Medulla oblongata (tissue), 1 donor: ENCODE measurements around the gene ASCL3.
"Not testable (repeated sequence)": the region's sequence is repeated elsewhere in the genome, so short reads cannot be mapped to it uniquely, and the experiment has no call there.

ENCODE experiments used
- DNase-seq: peaks from one replicate; pipeline ENCODE4 v3.0.0-alpha.2; 2015; ENCODE audit errors: extremely low spot score

ASCL3 gene, protein sequence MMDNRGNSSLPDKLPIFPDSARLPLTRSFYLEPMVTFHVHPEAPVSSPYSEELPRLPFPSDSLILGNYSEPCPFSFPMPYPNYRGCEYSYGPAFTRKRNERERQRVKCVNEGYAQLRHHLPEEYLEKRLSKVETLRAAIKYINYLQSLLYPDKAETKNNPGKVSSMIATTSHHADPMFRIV

GRCh38 chr11:8942518-8943066 lies at the start of gene ASCL3:
Gene ASCL3, minus strand, starts transcription at chr11:8943016. Its CDS starts 4,855 bp downstream, at chr11:8938161.
- no peak for DNase-seq

DNA sequence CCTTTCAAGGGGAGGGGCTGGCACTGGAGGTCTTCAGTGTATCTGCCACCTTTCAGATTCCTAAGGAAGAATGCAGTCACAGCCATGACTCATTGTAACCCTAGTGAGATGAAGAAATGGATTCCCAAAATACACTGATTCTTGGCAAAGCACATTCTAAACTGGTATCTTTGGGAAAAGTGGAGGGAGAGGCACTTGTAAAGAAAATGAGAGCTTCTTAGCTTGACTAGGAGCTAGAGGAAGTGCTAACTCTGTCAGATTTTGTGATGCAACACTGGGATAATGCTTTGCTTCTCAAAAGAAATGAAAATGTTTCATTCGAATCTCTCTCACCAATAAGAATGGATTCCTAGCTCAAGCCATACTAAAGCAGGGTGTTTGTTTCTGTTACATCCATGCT lies 46.6 kb upstream of the ASCL3 start:
- DNase-seq, result no peak

DNA sequence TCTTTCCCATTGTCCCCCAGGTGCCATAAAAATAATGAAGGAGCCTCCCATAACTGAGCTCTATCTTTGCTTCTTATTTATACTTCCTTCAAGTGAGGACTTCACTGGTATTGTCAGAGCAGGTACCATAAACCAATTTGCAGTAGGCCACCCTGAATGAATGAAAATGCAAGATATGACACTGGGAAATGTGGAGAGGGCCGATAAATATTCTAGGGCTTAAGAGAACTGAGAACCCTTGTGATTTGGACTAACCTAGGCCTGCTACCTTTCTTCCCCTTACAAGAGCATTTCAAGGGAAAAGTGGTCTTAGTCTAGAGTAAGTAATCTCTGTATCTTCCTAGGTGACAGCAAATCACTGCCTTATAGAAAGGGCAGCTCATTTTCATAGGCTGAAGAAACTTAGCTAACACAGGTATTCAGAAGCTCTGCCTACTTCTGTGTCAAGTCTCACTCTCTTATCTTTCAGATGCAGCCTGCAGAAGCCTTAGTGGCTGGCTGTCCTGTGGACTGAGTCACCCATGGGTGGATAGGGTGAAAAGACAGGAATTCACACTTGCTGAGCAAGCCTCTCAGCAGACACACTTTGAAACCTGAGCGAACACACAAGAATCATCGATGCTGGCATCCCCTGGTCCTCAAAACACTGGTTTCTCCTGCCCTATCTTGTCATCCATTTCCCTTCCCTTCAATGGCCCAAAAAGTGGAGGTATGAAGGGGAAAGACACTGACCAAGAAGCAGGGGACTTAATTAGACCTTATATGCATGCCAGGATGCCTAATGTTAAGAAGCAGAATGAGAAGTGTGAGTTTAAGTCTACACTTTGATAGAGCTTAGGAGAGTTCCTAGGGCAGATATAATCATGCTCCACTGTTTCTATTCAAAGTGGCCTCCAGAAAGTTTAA lies 45.8 kb upstream of the ASCL3 start:
- no peak for DNase-seq

DNA sequence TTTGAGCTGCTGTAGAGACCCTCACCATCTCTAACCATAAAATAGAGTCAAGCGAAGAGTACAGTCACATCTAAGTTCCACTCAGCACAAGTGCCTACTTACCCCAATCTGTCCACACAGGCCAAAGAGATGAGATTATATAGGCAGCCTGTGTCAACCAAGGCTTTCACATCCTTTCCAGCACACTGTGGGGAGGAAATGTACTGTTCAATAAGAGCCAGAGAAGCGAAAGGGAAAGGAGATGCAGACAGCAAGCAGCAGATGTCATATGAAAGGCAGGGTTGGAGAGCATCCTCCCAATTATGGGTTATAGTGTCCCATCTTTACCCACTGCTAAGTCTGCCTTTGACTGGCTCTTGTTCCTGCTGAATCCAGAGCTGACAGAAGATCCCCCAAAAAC lies 44.6 kb upstream of the ASCL3 start:
- DNase-seq, result no peak

DNA sequence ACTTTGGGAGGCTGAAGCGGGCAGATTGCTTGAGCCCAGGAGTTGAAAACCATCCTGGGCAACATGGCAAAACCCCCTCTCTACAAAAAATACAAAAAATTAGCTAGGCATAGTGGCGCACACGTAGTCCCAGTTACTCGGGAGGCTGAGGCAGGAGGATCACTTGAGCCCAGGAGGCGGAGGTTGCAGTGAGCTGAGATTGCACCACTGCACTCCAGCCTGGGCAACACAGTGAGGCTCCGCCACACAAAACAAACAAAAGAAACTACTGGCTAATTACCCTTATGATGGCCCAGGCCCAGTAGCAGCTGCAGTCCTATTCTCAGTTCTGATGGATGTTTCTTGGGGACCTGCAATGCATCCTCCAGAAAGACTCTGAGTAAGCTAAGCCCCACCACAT lies 44.0 kb upstream of the ASCL3 start:
- DNase-seq, result not testable (repeated sequence)

DNA sequence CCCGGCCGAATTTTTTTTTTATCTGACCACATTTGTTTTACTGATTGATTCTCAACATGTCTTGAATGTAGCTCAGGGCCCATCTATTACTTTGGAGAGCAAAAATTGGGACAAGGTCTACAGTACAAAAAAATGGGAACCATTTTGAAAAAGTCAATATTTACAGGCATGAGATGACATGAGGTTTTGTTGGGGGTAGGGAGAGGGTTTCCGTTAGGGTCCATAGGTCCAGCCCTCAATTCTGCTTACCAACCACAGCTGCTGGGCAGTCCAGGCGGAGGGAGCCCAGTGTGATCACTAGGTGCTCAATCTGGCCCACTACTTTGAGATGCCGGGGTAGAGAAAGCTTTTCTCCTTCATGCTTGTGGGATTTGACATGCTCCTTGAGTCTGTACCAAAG lies 42.6 kb upstream of the ASCL3 start:
- DNase-seq, result no peak

DNA sequence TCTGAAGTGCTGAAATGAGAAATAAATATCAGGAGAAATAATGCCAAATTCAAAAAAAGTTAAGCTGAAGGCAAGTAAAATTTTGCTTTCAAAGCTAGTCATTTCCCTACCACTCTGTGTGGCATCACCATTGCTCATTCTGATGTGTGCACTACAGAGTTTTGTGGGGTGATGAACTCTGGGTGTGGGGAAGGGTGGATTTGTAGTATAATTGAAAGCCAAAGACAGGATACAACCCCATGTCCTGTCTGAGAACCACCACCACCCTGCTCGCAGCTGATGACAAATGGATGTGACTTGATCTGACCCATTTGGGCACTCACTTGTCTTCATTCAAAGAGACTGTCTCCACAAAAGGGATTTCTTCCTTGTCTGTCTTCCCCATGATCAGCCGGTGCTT lies 40.7 kb upstream of the ASCL3 start:
- DNase-seq, result no peak

DNA sequence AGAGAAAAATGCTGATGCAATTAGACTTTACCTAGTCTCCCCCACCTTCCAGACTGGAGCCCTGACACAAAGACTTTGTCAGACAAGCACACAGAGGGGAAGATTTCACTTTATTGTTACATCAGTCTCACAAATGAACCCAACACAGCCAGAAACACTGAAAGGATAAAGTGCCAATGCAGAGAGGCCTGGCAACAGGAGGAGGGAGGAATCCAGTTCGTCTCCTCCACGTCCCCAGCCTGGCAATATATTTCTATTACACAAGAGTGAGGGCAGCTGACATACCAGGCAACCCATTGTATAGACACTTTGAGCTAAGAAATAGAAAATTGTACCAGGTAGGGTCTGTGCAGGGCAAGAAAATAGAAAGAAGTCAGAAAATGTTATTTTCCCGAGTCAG lies 37.7 kb upstream of the ASCL3 start:
- no peak for DNase-seq

DNA sequence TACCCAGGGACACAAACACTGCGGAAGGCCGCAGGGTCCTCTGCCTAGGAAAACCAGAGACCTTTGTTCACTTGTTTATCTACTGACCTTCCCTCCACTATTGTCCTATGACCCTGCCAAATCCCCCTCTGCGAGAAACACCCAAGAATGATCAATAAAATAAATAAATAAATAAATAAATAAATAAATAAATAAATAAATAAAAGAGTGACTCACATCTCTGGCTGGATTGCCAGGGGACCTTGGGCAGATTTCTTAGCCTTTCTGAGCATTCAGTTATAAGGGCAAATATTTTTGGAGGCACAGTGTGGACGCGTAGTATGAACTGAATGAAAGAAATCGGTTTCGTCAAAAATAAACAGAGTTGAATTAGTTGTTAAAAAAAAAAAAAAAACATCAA lies 36.5 kb upstream of the ASCL3 start:
- DNase-seq, result not testable (repeated sequence)

DNA sequence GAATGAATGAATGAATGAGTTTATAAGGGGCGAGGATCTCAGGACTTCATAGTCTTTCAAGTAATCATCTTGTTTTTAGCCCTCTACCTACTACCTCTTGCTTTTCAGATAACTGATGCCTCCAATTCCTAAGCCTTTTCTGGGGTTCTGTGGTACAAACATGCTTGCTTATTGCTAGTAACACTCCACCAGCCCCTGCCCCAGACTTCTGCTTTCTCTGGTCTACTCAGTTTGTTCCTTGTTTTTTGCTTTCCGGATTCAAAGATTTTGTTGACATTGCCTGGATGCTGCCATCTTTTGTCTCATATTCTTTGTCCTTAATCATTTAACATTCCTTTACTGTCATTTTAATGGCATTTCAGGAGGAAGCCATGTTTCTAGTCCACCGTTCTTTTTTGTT lies 30.3 kb upstream of the ASCL3 start:
- no peak for DNase-seq

GRCh38 chr11:8971924-8972316 lies 29.1 kb upstream of the ASCL3 start:
- no peak for DNase-seq

DNA sequence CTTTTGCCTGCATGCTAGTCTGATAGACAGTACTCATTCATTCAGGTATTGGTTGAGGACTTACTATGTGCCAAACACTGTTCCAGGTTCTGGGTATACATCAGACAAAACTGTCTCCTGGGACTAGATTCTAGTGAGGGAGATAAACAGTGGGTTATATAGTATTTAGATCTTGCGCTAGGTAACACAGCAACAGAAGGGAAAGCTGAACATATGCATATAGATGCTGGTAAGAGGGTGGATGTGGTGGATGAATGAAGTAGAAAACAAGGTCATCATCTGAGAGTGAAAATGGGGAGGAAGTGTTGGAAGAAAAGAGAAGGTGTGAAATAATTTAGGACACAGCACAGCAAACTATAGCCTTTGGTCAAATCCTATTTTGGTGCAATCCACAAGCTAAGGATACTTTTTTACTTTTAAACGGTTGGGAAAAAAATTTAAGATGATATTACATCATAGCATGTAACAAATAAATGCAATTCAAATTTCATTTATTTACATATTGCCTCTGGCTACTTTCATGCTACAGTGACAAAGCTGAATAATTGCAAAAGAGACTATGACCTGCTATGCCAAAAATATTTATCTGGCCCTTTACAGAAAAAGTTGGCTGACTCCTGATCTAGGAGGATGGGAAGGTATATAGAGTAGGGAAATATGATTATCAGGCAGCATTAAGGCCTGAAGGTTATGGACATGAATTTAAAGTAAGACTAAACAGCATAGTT lies 28.5 kb upstream of the ASCL3 start:
- DNase-seq, result no peak

GRCh38 chr11:8967184-8967583 lies 24.4 kb upstream of the ASCL3 start:
- no peak for DNase-seq

GRCh38 chr11:8964324-8965320 lies 21.8 kb upstream of the ASCL3 start, which contains the start of gene TMEM9B:
Gene TMEM9B, minus strand, starts transcription at chr11:8964442. Its CDS starts 129 bp downstream, at chr11:8964313.
- DNase-seq, result peak; percentile 95

DNA sequence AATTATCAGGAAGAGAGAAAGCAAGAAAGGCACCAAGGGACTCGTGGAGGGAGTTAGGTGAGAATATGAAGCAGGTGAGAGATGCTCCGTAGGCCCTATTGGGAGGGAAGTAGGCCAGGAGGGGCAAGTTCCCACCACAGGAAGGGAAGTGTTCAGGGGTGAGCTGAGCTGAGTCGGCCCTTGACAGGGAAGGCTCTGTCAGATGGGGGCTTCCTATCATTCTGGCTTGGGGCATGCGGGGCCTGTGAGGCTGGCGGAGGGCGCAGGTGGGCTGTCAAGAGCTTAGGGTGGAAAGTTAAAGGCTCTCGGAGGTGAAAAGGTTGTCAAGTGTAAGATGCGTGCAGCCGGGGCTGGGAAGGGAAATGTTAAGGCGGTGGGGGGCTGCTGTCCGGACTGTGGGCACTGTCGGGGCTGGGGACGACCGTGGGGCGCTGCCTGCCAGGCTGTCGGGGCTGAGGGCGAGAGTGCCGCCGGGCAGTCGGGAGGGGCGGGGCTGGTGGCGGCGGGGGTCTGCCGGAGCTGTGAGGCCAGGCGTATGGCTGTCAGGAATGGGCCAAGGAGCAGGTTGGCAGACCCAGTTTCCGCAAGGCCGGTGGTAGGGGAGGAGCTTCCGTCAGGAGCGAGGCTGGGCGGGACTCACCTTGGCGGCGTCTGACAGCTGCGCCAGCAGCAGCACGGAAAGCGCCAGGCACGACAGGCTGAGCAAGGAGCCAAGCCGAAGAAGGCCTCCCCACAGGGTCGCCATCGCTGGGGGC lies 20.9 kb upstream of the ASCL3 start:
- DNase-seq, result peak; percentile 15

- no peak for DNase-seq
Observed at GRCh38 chr11:8962841-8963240, 20.0 kb upstream of the ASCL3 start.

DNA sequence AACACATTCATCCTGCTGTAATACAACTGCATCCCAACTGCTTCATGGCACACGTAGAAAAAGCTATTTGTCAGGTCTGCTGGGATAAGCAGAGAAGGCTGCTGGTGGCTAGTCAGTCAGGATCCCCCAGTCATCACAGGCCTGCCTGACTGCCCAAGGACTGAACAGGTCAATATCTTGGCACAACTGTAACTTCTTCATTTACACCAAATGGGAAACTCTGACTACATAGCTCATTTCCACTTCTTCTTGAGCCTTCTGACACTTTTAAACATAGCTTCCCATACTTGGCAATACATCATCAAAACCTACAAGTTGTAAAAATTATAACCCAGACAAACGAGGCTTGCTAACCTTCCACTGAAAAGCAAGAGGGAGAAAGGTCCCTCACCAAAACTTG lies 18.6 kb upstream of the ASCL3 start:
- no peak for DNase-seq

- DNase-seq, result peak; percentile 80
Observed at GRCh38 chr11:8959546-8960166, 16.8 kb upstream of the ASCL3 start.

- DNase-seq, result no peak
Observed at GRCh38 chr11:8956860-8957259, 14.0 kb upstream of the ASCL3 start.

DNA sequence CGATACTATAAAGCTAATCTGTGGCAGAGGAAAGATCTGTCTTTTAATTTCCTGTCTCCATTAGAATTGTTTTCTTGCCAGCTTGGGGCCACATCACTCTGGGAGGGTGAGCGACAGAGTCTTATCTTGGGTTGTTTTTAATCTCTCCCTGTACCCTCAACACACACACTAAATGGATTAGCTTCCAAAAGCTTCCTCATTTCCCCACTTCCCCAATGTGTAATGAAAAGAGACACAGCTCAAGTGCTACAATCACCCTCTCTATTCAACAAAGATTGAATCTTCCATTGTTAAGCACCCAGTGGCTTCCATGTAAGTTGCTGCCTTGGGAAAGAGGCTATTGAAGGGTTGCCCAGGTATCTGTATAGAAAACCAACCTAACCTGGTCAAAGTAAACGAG lies 6.1 kb upstream of the ASCL3 start:
- no peak for DNase-seq
